Kidney (tissue), 14 donors: ENCODE data around the gene MARCKSL1. TPM values are rescaled to one million over a fixed set of nuclear protein-coding genes. Genes with fewer than 3 reads are reported as not detected.

Source experiments
- DNase-seq, 5 donors: peaks; one replicate each; pipeline ENCODE4 v3.0.0-alpha.2; 2013 to 2020
- FAIRE-seq: peaks from 2 replicates; lab custom pipeline; 2012; peaks lifted over from hg19 to GRCh38; lab: Jason Lieb, UNC
- H3K27ac ChIP-seq, 2 donors: one replicate each; pipeline ENCODE4 v1.7.0; 2013; ENCODE audit warnings: low read depth in 2 of 2, low read length in 2 of 2, inconsistent platforms in 1 of 2
- H3K27me3 ChIP-seq: one replicate; pipeline ENCODE4 v1.7.1; 2013; ENCODE audit warnings: low read length, inconsistent platforms; ENCODE audit not compliant: control insufficient read depth, insufficient read depth
- H3K36me3 ChIP-seq, 3 donors: one replicate each; pipeline versions ENCODE4 v1.7.0 to v1.7.1; 2013; ENCODE audit warnings: low read length in 3 of 3, control low read depth in 1 of 3, inconsistent platforms in 1 of 3; ENCODE audit not compliant: insufficient read depth in 3 of 3, control insufficient read depth in 2 of 3
- H3K4me1 ChIP-seq, 3 donors: one replicate each; pipeline versions ENCODE4 v1.7.0 to v1.7.1; 2013; ENCODE audit warnings: low read length in 3 of 3, inconsistent platforms in 1 of 3, low read depth in 1 of 3; ENCODE audit not compliant: control insufficient read depth in 2 of 3, insufficient read depth in 2 of 3
- H3K4me3 ChIP-seq, 3 donors: one replicate each; pipeline versions ENCODE4 v1.7.0 to v1.8.1; 2013; ENCODE audit warnings: low read length in 3 of 3, control low read depth in 1 of 3, inconsistent platforms in 1 of 3
- H3K9ac ChIP-seq, 3 donors: one replicate each; pipeline versions ENCODE4 v1.7.0 to v1.7.1; 2013; ENCODE audit warnings: low read length in 3 of 3, control low read depth in 1 of 3, inconsistent platforms in 1 of 3
- H3K9me3 ChIP-seq, 3 donors: one replicate each; pipeline versions ENCODE4 v1.7.0 to v1.7.1; 2013; ENCODE audit warnings: low read length in 3 of 3, control low read depth in 1 of 3, inconsistent platforms in 1 of 3; ENCODE audit not compliant: control insufficient read depth in 2 of 3, insufficient read depth in 1 of 3
- intact Hi-C: fragments of 100-400 bp; cut with DNase I; formaldehyde crosslinking; loops from one replicate; pipeline ENCODE4 v1.11.1; 2022
- polyA plus RNA-seq: library from polyadenylated mRNA; stranded (reverse); fragments of 350-450 nt; fragmentation: Illumina TruSeq; extraction: RNeasy Lipid Tissue Mini Kit (QIAGEN cat#74804); gene quantifications from one replicate; pipeline ENCODE4 v1.2.3, GENCODE V29; 2014; ENCODE audit warnings: low read depth, low replicate concordance; ENCODE audit not compliant: insufficient read depth
- total RNA-seq: library from RNA; stranded (reverse); fragmentation: NEBNext Ultra II Directional; extraction: Animal tissue kit (Norgen Biotek cat#: 25700); gene quantifications from one replicate; pipeline ENCODE4 v1.2.1, GENCODE V29; 2021
- TF ChIP-seq, protein P1 (sequence below): IDR thresholded peaks from 3 replicates; pipeline ENCODE4 v1.5.1; 2012; ENCODE audit warnings: mild to moderate bottlenecking, moderate library complexity, borderline replicate concordance; ENCODE audit not compliant: insufficient read depth; ENCODE audit errors: extremely low read depth
- donor health status: control.
- donor health status: control.
- donor health status: control.
- donor health status: control.
- donor health status: control.
- donor health status: DM: yes; HTN: yes; CAD: no.
- donor health status: Normal renal cell carcinoma (clear cell type).

Gene MARCKSL1
- total and polyA plus RNA-seq, 2 donors from 2014 or later, result 29.8 to 58.6 TPM

DNA sequence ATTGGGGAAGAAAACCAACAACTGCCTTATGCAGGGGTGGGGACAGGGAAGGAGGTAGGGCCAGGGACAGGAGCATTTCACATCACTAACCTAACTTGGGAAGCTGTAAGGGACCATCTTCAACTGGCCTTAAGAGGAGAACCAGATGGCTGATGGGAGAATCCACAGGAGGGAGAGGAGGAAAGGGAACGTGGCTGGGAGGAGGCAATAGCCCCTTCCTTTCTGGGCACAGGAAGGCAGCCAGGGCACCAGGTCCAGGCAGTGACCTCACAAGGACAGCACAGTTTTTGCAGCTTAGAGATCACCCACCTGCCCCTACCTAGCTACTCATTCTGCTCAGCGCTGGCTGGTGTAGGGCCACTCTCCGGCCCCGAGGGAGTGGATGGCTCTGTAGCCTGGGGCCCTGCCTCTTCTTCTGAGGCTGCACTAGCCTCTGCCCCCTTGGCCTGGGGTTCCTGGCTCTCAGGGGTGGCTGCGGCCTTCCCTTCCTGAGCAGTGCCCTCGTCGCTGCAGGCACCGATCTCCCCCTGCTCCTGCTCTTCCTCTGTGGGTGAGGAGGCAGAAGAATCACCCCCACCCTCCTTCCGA, 1.7 kb downstream of the MARCKSL1 start:
- H3K9ac ChIP-seq, result peak overlapping the region in 2 of 3 donors; percentile 55 to 60
- peaks cover 0 to 12% (median 0%) of the 10 kb centered on the region in 3 donors for H3K4me1 ChIP-seq
- H3K36me3 ChIP-seq, result peaks cover 7 to 20% (median 19%) of the 10 kb centered on the region in 3 donors
- no peaks in the 10 kb centered on the region for H3K9me3 ChIP-seq
- TF ChIP-seq, protein P1, sequence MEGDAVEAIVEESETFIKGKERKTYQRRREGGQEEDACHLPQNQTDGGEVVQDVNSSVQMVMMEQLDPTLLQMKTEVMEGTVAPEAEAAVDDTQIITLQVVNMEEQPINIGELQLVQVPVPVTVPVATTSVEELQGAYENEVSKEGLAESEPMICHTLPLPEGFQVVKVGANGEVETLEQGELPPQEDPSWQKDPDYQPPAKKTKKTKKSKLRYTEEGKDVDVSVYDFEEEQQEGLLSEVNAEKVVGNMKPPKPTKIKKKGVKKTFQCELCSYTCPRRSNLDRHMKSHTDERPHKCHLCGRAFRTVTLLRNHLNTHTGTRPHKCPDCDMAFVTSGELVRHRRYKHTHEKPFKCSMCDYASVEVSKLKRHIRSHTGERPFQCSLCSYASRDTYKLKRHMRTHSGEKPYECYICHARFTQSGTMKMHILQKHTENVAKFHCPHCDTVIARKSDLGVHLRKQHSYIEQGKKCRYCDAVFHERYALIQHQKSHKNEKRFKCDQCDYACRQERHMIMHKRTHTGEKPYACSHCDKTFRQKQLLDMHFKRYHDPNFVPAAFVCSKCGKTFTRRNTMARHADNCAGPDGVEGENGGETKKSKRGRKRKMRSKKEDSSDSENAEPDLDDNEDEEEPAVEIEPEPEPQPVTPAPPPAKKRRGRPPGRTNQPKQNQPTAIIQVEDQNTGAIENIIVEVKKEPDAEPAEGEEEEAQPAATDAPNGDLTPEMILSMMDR, result no peak
- intact Hi-C loops, result no loop called here
- H3K4me3 ChIP-seq, result peak overlapping the region in 2 of 3 donors; percentile 52 to 76
- H3K27me3 ChIP-seq, result no peaks in the 10 kb centered on the region
- DNase-seq (no peak), FAIRE-seq (no peak)
- H3K27ac ChIP-seq, result no peak overlapping the region

DNA sequence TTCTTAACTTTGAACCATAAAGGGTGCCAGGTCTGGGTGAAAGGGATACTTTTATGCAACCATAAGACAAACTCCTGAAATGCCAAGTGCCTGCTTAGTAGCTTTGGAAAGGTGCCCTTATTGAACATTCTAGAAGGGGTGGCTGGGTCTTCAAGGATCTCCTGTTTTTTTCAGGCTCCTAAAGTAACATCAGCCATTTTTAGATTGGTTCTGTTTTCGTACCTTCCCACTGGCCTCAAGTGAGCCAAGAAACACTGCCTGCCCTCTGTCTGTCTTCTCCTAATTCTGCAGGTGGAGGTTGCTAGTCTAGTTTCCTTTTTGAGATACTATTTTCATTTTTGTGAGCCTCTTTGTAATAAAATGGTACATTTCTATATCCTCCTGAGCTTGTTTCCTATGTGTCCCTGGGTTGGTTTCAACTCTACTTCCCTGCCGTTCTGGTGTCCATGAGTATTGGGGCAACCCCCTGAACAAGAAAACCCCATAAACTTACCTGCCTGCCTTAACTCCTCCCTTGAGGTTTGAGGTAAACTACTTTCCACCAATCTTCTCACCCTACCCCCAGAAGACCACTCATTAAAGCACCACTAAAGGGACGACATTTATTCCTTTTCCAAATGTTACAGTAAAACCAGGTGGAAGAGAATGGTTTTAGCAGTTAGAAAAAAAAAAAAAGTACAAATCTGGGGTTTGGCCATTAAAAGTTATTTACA, 2.6 kb downstream of the MARCKSL1 start:
- no peaks in the 10 kb centered on the region for H3K9me3 ChIP-seq
- FAIRE-seq, result no peak
- H3K27ac ChIP-seq, result no peak overlapping the region
- no peak overlapping the region for H3K4me3 ChIP-seq
- no peaks in the 10 kb centered on the region for H3K27me3 ChIP-seq
- H3K4me1 ChIP-seq, result peaks cover 0 to 12% (median 0%) of the 10 kb centered on the region in 3 donors
- H3K9ac ChIP-seq, result no peak overlapping the region
- TF ChIP-seq, protein P1, result no peak
- intact Hi-C loops, result no loop called here
- DNase-seq, result no peak
- peaks cover 7 to 29% (median 23%) of the 10 kb centered on the region in 3 donors for H3K36me3 ChIP-seq

DNA sequence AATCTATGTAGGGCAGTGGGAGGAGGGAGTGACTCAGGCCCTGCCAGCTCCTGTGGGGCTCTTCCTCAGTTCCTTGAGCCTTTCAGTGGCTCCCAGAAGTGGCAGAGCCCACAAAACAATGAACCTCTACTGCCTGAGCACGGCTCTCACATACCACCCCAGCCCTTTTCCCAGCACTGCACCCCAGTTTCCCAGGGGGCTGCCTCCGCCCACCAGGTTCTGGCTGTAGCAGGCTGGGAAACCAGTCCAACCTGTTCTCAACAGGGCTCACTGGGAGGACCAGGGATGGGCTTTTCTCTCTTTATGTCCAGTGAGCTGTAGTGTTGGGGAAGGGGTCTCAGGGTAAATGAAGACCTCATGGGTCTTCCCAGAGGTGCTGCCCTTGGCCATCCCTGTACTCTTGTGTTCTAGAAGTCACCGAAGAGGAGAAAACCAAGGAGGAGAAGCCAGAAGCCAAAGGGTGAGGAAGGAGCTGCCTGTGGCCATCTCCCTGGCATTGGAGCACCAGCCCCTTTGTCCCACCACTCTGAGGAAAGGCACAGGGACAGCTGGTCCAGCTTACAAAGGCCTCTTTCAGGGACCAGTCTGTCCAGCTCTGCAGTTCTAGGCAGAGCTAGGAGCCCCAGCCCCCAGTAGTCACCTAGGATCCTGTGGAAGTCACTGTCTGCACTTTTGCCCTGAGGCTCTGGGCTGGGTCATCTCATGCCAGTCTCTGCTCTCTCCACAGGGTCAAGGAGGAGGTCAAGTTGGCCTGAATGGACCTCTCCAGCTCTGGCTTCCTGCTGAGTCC, 3.5 kb downstream of the MARCKSL1 start:
- TF ChIP-seq, protein P1, result no peak
- H3K9ac ChIP-seq, result no peak overlapping the region
- intact Hi-C loops, result no loop called here
- FAIRE-seq, result no peak
- peaks cover 7 to 36% (median 23%) of the 10 kb centered on the region in 3 donors for H3K36me3 ChIP-seq
- H3K27ac ChIP-seq, result no peak overlapping the region
- peak in 3 of 5 donors; percentile 37 to 57 (median 53) for DNase-seq
- H3K9me3 ChIP-seq, result no peaks in the 10 kb centered on the region
- H3K4me3 ChIP-seq, result no peak overlapping the region
- H3K4me1 ChIP-seq, result peaks cover 0 to 12% (median 0%) of the 10 kb centered on the region in 3 donors
- no peaks in the 10 kb centered on the region for H3K27me3 ChIP-seq
